ENCODE measurements around the gene METTL21C.
A peak's percentile ranks its signal among the peaks of the same experiment; 100 is the strongest.

The METTL21C gene

DNA sequence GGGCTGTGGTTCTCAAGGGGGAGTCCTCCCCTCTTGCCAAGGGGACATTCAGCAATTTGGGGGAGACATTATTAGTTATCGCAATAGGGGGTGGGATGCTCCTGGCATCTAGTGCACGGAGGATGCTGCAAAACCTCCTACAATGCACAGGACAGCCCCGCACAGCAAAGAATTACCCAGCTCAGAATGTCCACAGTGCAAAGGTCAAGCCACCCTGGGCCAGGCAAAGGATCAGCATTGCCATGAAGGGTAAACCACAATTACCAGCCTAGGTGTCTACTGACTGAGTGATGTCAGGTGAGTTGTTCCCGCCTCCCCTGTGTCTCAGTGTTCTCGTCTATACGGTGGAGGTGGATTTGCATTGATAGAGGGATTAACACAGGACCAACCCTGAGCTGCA, 2.4 kb upstream of the METTL21C start:
- DNase-seq: no peak

DNA sequence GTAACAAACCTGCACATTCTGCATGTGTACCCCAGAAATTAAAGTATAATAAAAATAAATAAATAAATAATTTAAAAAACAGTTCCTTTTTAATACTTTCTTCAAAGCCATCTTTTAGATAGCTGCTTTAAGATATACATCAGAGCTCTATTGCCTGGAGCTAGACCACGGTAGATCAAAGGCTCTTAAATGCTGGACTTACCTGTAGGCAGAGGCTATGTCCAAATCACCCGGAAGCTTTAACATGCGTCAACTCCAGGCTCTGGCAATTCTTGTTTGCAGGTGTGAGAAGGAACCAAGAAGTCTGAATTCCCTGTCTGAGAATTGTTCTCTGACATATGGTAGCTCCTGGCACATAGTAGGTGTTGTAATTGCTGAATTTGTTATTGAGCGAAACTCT, 1.6 kb upstream of the METTL21C start:
- no peak for DNase-seq

DNA sequence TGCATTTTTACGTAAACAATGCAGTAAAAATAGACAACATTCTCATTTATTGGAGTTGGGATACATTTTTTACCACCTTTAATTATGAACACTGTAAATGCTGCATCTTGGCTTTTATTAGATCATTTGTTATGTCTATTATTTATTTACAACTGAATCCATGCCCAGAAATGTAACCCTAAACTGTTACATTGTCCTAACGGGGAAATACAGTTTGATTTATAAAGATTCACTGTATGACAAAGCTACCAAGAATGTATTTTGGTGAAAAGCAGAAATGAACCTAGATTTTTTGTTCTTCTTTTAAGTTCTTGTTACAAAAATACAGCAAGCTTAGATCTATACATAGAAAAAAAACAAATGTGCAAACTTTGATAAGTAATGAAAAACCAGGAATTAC, 1.1 kb downstream of the METTL21C start:
- DNase-seq: no peak

DNA sequence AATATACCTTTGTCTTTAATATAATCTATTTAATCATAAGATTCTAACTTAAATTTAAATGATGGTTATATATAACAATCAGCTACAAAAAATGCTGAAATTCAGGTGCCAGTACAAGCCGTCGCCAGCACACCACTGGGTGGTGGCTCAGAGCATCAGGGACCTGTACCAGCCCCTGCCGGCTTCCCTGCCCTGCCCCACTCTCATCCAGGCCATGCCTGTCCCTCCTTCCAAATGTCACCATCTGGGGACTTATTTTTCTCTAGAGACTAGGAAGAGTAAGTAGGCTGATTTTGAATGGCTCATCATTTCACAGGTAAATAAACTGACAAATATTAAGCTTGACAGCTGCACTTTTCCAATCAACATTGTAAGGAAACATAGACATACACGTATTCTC, 1.6 kb downstream of the METTL21C start:
- no peak for DNase-seq

DNA sequence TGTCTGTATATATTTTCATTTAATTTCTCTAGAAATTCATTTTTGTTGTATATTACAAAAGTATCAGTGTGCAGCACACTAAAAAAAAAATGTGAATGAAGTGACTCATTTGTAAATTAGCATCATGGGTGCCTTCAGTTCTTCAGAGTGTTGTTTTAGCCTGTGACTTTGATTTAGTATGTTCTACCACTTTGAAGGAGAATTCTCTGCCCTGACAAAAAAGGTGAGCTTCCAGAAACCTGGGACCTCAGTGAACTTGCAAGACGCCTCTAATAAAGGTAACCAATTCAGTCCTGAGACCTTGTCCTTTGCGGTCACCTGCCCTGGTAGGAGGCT, 2.4 kb downstream of the METTL21C start:
- DNase-seq: no peak

DNA sequence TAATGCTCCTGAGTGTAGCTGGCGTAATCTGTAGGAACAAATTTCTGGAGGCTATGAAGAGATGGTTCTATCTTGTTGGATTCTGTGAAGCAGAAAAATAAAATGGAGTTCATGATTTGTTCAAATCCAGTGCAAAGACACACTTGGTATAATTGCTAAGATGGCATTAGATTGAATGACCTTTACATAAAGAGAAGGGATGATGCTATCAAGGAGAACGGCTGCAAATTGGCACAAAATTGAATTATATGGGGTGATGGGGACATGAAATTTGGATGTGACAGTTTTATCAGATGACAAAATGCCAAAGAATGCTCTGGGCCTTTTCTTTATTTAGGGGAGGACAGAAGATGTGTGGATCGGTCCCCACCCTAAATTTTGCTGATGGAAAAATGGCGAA, 4.0 kb downstream of the METTL21C start:
- DNase-seq: no peak

DNA sequence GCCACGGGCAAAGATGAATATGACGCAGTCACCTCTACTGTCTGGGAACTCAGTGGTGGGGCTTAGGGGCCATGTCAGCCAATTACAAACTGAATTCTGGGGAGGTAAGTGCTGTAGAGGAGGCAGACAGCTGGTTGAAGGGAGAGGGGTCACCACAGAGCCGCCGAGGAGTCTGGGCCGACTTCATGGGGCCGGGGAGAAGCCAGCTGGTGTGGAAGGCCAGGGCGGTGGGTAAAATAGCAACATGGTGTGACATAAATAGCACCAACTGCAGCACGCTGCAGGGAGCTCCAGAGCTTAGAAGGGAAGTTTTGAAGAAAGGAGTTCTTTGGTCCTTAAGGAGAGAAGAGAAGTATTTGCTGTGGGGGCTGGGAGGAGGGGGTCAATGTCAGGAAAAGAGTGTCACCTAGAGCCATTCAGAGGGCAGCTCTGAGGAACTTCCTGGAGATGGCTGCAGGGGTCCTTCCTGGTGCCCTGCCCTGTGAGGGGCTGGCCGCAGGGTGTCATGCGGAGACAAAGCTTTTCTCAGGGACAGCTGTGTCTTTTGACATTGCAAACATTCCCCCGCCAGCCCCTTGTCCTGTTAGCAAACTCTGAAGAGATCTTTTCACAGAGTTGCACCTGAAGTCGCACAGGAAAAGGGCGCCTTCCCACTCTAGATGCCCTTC, 6.4 kb downstream of the METTL21C start:
- no peak for DNase-seq

DNA sequence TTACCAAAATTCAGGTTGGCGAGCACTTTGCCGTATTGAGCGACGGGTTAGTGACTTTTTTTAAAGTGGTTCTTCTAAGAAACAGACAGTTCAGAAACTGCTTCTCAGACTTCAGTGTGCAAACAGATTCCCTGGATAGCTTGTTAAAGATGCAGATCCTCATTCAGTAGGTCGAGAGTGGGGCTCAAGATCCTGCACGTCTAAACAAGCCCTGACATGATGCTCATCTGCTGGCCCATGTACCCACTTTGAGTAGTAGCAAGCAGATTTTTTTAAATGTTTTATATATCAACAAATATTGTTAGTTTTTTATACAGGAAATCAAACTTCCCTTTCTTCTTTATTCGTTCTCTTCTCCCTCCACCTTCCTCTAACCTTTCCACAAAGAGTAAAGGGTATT, 7.3 kb downstream of the METTL21C start:
- DNase-seq: no peak

DNA sequence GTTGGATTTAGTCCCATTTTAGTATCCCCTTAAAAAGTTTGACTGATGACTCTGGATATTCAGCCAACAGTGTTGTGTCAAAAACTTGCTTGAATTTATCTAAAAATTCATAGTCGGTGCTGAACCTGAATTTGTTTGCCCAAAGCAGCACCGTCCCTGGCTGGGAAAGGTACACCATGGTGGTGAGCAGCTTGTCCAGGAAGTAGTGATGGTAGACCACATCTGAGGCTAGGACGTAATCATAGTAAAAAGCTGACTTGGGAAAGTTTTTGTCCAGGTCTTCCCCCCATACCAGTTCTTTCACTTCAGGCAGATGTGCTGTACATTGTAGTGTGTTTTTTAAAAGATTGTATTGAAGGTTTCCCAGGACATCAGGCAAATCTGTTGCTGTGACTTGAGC, 8.8 kb downstream of the METTL21C start:
- no peak for DNase-seq

DNA sequence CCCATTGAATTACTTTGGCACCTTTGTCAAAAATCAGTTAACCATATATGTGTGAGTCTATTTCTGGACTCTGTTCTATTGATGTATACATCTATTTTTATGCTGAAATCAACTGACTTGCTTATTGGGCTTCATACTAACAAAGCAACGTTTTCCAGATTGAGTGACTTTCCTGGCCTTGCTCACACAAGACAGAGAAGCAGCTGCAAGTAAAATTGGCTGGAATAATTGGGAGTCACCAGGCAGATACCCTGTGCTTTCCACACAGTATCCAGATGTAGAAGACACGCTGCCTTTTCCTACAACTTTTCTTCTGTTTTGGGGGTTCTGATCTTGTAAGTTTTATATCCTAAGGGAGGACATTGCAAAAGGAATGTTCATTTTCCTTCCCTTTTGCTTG, 11.2 kb downstream of the METTL21C start:
- no peak for DNase-seq

DNA sequence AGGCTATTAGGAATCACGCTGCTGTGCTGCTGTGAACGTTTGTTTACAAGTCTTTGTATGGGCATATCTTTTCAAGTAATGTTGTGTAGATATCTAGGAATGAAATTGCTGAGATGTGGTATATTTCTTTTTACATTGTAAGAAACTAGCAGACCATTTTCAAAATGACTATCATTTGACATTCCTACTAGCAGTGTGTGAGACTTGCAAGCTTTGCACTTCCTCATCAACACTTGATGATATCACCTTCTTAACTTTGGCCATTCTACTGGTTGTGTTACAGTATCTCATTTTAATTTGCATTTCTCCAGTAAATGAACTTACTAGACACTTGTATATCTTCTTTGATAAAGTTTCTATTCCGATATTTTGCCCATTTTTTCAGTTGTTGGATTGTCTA, 12.1 kb downstream of the METTL21C start:
- no peak for DNase-seq

DNA sequence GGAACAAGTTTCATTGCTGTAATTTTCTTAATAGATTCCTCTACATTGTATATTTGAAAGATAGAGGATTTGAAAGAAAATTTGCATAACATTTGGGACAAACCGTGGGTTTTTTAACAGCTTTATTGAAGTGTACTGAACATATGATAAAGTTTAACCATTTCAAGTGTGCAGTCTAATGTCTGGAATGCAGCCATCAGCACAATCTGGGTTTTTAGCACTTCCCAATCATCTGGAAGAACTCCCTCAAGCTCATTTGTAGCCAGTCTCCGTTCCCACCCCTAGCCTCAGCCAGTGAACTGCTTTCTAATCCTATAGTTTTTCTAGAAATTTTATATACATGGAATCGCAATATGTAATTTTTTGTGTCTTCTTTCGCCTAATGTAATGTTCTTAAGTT, 12.6 kb downstream of the METTL21C start:
- no peak for DNase-seq

DNA sequence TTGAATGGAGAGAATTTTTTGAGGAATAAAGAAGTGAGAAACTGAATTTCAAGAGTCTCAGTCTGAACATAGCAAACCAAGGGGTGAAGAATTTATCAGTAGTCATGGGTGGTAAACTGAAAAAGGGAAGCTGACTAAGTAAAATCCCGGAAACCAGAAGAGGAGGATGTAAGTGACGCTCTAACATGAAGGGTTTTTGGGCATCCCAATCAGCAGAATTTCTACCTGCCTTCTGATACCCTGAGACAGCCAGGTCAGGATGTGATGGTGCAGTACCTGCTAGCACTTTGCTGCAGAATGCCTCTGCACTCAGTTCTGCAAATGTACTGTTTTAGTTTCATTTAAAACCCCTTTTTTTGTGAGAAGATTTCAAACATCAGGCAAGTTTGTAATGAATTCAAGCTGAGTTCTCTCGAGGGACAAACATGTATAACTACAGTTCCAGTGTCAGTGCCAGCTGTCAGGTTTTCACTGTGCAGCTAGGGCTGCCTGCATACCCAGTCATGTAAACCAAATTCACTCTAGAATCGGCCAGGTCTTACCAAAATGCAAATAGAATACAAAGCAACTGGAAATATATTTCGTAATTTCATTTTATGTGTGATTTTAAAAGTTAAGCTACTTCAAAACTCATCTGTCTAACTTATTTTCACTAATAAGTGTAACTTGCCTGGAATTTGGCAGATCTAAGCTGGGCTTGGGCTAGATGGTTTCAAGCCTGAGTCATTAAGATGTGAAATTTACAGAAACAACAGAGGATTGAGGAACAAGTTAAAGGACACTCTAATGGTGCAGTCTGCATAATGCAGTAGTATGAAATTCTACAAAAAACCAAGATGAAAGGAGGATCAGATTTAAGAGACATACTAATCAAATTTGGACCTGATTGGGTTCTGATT, 13.8 kb downstream of the METTL21C start:
- DNase-seq: peak; percentile 73 to 88

DNA sequence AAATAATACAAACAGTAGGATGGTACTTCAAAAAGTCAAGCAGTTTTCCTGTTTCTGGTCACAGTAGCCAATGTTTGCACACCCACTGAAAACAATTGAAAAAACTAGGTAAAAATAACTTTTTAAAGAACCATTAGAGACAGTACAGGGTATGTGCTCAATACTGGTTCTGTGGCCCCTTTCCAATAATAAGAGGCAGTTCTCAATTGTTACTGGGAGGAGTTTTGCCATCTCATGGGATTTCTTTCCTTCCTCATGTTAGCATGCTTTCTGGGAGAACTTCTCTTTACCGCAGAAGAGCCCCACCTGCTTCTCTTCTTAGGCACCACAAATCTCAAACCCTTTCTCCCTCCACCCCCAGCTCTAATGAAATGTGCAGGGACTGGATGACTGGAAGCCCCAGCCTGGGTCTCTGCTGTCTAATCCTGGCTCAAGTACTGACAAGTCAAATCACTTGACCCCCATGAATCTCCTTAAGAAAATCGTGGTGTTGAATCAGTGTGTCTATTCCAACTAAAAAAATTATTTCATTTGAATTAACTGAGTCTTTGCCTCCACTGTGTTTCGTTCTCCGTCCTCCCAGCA, 14.6 kb downstream of the METTL21C start:
- no peak for DNase-seq

DNA sequence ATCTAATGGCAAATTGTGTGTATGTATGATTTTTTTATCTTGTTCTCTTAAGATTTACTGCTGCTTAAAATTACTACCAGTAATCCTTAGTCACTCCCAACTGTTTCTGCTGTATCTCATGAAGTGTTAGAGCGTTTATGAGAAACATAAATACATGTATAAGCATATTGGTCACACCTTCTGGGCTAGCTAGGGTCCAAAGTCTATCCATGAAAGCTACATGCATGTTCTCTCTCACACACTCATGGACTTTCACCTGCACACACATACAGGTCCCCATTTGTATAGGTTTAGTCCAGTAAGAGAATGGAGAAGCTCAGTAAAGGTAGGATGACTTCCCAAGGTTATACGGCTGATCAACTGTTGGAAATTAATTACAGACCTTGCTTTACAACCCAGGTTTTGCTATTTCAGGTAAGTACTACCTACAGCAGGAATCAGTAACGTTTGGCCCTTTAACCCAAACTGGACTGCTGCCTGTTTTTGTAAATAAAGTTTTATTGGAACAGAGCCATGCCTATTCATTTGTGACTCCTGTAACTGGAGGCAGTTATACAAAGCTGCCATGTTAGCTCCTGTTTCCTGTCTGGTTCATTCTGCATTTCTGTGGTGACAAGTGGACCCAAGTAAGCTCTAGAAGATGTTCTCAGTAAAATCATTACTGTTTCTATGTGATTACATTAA, 15.3 kb downstream of the METTL21C start:
- DNase-seq: no peak

DNA sequence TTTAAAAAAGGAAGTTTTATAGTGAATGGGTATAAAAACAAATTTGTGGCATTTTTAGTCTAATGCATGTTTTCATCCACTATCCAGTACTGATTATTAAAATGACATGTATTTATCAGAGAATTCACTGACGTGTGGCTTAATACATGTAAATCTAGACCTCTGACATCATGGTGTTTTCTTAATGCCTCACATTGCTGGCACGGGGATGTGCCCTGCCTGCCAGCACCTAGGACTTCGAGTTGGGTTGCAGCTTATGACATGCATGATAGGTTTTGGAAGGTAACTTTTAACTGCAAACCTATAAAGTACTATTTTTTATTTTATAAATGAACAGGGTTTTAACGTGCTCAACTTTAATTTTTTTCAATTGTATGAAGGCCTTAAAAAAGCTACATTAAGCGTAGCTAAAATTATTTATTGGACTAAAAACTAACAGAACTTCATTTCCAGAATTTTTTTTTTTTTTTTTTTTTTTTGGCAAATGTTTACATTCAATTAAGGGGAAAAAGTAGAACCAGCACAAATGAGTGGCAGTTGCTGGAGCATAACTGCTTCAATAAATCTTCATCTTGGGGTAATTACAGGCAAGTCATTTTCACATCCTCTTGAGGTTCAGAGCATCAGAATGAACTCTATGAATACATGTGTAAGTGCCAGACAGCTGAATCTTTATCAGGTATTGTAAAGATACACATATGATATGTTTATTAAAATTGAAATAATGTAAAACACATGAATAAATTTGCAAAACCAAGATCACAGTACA, 16.3 kb downstream of the METTL21C start:
- DNase-seq: no peak

DNA sequence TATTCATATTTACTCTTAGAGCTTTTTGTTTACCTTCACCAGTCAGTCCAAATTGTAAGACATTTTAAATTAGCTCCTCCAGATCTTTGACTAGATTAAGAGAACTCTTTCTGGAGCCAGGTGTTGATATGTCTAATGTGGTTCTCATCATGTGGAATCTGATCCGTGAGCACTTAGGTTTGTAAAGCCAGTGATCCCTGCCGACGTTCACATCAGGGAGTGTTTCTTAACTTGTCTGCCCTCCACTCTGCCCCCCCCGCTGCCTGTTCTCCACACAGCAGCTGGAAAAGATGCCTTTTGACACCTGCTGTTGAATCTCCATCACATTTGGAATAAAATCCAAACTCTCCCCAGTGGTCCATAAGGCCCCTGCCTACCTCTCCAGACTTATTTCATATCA, 17.7 kb downstream of the METTL21C start:
- no peak for DNase-seq

DNA sequence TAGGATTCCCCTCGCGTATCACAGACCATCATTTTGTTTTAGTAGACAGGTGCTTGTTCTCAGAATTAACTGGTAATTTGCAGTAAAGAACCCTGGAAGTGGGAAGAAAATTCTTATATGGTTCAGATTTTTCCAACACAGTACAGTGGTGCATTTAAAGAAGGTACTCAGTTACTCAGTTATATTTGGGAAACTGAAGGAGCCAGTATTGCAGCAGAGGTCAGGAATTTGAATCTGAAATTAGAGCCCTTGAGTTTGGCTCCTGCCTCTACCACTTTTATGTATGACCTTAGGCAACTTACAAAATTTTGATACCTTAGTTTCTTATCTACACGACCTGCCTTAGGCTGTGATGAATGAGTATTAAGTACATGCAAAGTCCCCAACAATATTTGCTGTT, 19.7 kb downstream of the METTL21C start:
- DNase-seq: no peak

DNA sequence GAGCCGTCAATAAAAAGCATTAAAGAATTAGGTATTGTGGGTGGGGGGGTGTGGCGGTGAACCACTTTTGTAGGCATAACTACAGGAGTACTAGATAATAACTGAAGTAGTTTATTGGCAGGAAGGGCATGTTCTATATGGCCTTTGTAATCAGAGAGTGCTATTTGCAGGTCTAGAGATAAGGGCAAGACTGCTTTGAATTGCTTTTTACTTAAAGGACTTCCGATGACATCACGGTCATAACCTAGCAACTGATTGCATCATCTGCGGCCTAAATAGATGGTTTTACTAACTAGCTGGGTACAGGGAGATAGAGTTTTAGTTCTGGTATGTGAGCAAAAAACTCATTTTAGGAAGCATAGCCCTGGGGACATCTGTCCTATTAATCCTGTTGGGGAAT, 24.7 kb downstream of the METTL21C start:
- DNase-seq: no peak

DNA sequence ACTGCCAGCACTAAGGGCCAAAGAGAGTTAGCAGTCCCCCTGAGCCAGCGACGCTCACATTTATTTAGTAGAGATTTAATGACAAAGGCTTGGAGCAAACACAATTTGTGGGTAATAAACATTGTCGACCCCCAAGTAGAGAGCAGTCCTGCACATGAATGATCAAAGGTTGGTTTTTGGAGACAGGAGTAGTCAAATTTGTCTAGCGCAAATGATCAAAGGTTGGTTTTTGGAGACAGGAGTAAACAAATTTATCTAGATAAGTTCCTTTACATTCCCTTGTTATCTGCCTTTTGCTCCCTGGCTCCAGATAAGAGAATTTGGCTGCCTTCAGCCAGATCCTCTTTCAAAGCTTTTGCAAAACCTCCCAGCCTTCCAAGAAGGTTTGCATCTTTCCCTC, 26.9 kb downstream of the METTL21C start:
- DNase-seq: no peak

DNA sequence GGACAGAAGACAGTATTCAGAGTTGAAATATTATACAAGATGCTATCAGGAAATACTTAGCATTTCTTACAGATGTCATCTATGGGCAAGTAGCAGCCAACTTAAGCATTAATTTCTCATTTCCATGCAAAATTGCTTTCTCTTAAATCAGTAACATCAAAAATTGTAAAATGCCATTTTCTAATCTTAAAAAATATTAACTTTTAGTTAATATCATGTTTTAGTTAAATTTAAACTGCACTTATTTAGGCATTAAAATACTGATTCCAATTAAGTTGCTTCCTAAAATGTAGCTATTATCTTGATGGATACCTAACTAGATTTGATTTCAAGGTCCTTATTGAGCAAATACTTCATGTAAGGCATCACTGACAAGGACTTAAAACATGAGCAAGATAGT, 27.8 kb downstream of the METTL21C start:
- no peak for DNase-seq

DNA sequence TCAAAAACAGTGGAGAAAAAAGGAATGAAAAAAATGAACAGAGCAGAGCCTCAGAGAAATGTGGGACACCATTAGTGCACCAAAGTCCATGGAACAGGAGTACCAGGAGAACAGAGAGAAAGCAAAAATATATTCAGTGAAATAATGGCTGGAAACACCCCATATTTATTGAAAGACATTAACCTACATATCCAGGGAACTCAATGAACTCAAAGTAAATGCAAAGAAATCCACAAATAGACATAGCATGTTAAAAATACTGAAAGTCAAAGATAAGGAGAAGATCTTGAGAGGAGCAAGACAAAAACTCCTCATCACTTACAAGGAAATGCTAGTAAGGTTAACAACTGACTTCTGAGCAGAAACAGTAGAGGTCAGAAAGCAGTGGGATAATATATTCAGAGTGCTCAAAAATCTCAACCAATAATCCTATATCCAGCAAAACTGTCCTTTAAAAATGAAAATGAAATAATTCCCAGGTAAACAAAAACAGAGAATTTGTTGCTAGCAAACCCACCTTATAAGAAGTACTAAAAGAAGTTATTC, 35.6 kb downstream of the METTL21C start:
- no peak for DNase-seq

DNA sequence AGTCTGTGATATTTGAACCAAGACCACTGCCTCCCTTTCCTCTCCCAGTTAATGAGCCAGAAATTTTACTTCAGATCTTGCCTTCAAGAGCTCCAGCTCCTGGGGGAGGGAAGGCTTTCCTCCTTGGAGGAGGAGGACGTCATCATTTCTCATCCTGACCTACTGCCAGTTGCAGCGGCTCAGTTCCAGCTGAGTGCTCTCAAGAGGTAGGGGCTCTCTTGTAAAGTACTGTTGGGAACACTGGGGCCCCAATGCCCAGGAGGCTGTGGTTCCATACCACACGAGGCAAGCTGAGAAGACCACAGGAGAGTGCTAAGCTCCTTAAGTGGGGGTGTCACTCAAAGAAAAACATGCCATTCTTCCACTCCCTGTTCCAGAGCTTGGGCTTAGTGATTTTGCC, 36.2 kb downstream of the METTL21C start:
- no peak for DNase-seq

Measured in Kasumi-1 (cell line).